ENCODE results near the gene SLC16A2.

The SLC16A2 gene

GRCh38 chrX:74421036-74421739 lies at the start of gene SLC16A2:
TSS of gene SLC16A2 (plus strand) at chrX:74421493. CDS start at chrX:74421638, 145 bp downstream.
- H3K4me3 ChIP-seq (ENCODE audit: low read depth, low read length): peak within 1 kb of the TSS; percentile 59
- in situ Hi-C loops (cut with HindIII; ENCODE audit: low pct_ligation_motif_present, low sequenced_read_pairs): no loop called here
- TF ChIP-seq CTCF (IDR thresholded peaks at IDR 0.05; ENCODE audit: low read depth, low read length, missing control alignments): no peak
- H3K36me3 ChIP-seq (replicated peaks): no peaks in the 10 kb centered on the region
- H3K27ac ChIP-seq: no peak within 1 kb of the TSS
- H3K27me3 ChIP-seq (replicated peaks): no peaks in the 10 kb centered on the region
- peak; percentile 38 for DNase-seq

- in situ Hi-C loops (cut with HindIII; ENCODE audit: low pct_ligation_motif_present, low sequenced_read_pairs): no loop called here
- TF ChIP-seq CTCF (IDR thresholded peaks at IDR 0.05; ENCODE audit: low read depth, low read length, missing control alignments): no peak
- no peak overlapping the region for H3K27ac ChIP-seq
- H3K36me3 ChIP-seq (replicated peaks): no peaks in the 10 kb centered on the region
- H3K4me3 ChIP-seq (ENCODE audit: low read depth, low read length): no peak overlapping the region
- H3K27me3 ChIP-seq (replicated peaks): no peaks in the 10 kb centered on the region
- no peak for DNase-seq
Observed at GRCh38 chrX:74372272-74372671, 49.0 kb upstream of the SLC16A2 start.

GRCh38 chrX:74377282-74377681 lies 44.0 kb upstream of the SLC16A2 start:
- Histone ChIP-seq H3K4me3 (ENCODE audit: low read depth, low read length) (no peak overlapping the region), H3K36me3 (replicated peaks) (no peaks in the 10 kb centered on the region), H3K27ac (no peak overlapping the region), H3K27me3 (replicated peaks) (no peaks in the 10 kb centered on the region)
- in situ Hi-C loops (cut with HindIII; ENCODE audit: low pct_ligation_motif_present, low sequenced_read_pairs): no loop called here
- no peak for TF ChIP-seq CTCF (IDR thresholded peaks at IDR 0.05; ENCODE audit: low read depth, low read length, missing control alignments)
- DNase-seq: no peak

- Histone ChIP-seq H3K36me3 (replicated peaks) (no peaks in the 10 kb centered on the region), H3K27me3 (replicated peaks) (no peaks in the 10 kb centered on the region), H3K4me3 (ENCODE audit: low read depth, low read length) (no peak overlapping the region), H3K27ac (no peak overlapping the region)
- peak; percentile 56 for DNase-seq
- TF ChIP-seq CTCF (IDR thresholded peaks at IDR 0.05; ENCODE audit: low read depth, low read length, missing control alignments): peak; percentile 87
- in situ Hi-C loops (cut with HindIII; ENCODE audit: low pct_ligation_motif_present, low sequenced_read_pairs): no loop called here
Observed at GRCh38 chrX:74382613-74383012, 38.7 kb upstream of the SLC16A2 start.

GRCh38 chrX:74383611-74384010 lies 37.7 kb upstream of the SLC16A2 start:
- Histone ChIP-seq H3K36me3 (replicated peaks) (no peaks in the 10 kb centered on the region), H3K27ac (no peak overlapping the region), H3K27me3 (replicated peaks) (no peaks in the 10 kb centered on the region), H3K4me3 (ENCODE audit: low read depth, low read length) (no peak overlapping the region)
- TF ChIP-seq CTCF (IDR thresholded peaks at IDR 0.05; ENCODE audit: low read depth, low read length, missing control alignments): peak; percentile 74
- DNase-seq: peak; percentile 35
- in situ Hi-C loops (cut with HindIII; ENCODE audit: low pct_ligation_motif_present, low sequenced_read_pairs): no loop called here
